ENCODE measurements around the gene ABHD17C.

ABHD17C gene

DNA sequence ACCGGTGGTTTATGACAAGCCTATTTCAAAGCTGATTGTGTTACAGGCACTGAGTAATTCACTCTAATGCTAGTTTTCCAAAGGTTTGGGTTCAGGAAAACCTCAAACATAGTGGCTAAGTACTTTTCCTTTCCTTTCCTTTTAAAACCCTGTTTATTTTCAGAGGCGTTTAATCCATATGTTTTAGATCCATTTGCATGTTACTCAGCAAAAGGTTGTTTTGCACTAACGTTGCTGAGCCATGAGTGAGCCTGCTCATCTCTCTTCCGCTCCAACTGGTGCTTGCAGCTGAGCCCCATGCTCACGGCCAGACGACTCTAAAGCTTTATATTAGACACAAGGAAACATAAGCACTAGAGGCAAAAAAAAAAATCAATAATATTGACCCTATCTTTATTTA is 93.4 kb downstream of the ABHD17C start:
- no peak for DNase-seq (ENCODE audit: low spot score)

DNA sequence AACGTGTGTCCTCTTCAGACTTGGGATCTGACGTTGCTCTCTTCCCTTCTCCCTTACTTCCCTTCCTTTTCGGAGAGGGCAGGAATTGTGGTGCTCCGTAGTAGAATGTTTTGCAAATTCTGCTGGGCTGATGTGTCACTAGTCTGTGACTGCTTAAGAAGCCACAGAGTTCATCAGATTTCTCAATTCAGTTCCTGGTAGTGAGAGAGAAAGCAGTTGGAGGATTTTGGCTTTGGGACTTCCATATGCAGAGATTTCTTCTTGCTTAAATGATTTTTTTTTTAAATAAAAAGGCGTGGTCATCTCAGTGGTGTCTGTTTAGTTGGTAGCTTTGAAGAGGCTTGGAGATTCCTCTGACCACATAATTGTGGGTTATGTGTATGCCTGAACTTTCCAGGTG is 94.2 kb downstream of the ABHD17C start:
- no peak for DNase-seq (ENCODE audit: low spot score)

DNA sequence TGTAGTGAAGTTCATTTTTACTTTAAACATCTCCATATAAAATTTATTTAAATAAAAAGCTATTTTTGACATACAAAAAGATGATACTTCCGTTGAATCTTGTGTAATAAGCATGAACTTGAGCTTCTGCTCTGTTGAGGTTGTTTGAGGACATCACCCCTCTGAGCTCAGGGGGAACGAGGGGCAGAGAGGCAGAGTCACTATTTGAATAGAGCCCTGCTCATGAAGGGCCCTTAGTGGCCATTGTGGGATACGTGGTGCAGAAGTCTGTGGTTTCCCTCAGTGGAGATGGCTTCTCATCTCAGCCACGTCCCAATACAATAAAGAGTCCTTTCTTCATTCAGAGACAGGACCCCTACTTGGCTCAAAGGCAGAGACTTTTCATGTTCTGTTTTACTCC is 94.7 kb downstream of the ABHD17C start:
- no peak for DNase-seq (ENCODE audit: low spot score)

DNA sequence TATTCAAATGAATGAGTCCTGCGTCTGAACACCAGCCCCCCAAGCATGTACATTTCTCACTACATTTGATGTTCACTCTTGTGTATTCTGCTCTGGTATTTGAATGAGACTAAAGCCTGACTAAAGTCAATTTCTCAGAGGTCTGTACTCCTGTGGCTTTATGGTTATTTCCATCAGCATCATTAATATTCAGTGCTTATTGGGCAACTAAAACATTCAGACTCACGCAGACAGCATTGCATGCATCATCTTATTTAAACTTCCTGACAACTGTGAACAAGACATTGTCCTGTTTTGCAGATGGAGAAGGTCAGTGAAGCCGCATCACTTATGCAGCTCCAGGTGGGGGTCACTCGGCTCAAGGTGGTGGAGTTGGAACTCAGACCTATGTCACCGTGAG is 95.1 kb downstream of the ABHD17C start:
- no peak for DNase-seq (ENCODE audit: low spot score)

DNA sequence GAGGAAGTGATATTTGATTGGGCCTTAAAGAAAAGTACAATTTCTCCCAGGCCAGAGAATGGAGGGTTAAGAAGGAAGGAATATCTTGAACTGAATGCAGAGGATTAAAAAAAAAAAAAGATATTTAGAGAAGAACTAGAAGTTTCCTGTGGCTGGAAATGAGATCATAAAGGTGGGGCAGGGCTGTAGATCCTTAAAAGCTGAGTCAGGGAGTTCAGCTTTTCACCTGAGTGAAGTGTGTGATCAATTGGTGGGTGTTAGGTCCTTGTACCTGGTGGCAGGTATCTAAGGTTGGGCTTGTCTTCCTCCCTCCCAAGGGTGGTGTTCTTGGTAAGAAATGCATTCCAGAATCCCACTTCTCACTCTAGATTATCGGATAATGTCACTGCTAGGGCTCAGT is 95.9 kb downstream of the ABHD17C start:
- no peak for DNase-seq (ENCODE audit: low spot score)

DNA sequence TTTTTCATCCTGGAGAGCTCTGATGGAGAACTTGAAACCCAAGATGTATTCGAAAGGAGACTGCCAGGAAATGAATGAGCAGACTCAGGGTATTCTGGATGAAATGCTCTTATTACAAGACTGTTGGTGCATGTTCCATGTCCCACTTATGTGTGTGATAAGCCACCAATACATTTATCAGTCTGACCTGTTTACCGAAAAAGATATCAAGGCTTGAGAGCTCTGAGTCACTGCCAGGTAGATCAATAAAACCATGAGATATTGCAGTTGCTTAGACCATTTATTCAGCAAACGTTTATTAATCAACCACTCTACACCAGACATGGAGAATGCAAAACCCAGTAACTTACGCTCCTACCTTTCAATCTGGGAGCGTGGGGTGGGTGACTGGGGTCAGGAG is 101.3 kb downstream of the ABHD17C start:
- no peak for DNase-seq (ENCODE audit: low spot score)

DNA sequence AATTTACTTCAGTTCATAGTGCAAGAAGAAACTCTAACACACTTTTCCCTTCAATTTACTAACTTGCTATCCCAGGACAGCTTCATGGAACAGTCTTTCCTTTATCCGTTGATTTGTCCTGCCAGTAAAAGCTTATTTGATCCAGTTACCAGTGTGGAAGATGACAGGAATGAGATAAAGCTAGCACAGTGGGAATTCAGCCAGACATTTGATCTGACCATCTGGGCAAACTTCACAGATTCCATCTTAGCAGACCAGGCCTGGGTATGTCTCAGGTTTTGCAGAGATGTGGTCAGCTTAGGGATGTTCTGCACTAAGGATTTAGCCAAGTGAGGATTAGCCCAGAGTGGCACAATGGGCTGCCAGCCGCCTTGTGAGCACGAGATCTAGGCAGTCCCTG is 103.8 kb downstream of the ABHD17C start:
- DNase-seq (ENCODE audit: low spot score), result no peak

DNA sequence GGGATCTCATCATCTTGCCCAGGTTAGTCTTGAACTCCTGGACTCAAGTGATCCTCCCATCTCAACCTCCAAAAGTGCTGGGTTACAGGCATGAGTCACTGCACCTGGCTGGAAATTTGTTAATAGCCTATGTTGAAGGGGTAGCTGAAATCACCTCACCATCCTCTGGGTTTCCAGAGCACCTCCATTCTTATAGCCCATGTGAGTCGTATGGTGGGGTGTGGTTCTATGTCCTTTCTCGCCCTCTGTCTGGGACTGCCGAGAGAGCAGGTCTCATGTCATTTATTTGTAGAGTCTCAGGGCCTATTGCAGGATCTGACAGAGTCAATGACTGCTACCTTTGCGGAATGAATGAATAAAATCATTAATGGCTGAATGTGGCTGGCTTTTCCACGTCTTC is 105.0 kb downstream of the ABHD17C start:
- DNase-seq (ENCODE audit: low spot score), result no peak

DNA sequence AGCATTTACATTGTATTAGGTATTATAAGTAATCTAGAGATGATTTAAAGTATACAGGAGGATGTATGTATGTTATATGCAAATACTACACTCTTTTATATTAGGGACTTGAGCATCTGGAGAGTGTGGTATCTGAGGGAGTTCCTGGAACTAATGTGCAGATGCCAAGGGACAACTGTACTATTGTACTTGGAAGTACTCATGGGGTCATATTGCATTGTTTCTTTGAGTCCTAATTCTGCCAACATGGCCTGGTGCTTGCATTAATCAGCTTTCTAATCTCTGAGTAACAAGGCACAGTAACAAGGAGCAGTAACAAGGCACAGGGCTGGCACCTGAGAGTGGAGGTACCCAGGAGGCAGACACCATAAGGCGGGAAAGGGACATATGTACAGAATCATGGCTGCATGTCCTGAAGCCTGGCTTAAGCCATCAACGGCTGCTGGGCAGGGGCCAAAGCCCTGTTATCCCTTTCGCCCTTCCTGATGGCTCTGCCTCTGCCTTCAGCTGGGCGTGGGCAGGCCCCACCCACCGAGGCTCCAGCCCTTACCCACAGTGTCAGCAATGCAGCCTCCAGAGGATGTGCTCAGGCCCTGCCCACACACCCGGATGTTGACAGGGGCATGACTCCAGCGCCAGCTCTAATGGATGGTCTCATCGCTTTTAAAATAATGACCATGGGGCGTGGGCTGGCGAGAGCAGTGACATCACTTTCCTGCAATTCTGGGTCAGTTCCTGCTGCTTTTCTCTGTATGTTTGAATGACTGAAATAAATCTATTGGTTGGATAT is 107.0 kb downstream of the ABHD17C start:
- no peak for DNase-seq (ENCODE audit: low spot score)

DNA sequence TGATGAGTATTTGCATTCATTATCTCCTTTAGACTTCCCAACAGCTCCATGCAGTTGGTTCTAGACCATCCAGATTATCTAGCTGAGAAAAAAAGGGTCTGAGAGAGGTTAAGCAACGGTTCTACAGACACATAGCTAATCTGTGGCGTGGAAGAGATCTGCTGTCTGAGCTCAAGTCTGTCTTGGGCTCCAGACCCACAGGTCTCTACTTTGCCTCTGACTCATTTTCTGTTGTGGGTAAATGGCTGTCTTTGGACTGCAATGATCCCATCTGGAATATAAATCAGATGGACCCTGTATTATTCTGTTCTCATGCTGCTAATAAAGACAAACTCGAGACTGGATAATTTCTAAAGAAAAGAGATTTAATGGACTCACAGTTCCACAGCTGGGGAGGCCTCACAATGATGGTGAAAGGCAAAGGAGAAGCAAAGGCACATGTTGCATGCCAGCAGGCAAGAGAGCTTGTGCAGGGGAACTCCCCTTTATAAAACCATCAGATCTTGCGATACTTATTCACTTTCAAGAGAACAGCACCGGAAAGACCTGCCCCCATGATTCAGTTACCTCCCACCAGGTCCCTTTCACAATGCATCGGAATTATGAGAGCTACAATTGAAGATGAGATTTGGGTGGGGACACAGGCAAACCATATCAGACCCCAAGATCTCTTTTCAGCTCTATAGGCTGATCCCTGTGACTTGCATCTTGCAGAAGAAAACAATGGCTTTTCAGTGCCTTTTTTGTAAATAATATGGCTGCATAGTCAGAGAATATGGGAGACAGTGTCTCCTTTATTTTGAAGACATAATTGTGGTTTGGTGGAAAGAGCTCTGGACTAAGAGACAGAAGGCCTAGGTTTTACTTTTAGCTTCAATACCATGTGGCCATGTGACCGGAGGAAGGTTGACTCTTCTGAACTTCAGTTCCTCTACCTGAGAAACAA is 108.7 kb downstream of the ABHD17C start:
- DNase-seq (ENCODE audit: low spot score), result peak; percentile 18

DNA sequence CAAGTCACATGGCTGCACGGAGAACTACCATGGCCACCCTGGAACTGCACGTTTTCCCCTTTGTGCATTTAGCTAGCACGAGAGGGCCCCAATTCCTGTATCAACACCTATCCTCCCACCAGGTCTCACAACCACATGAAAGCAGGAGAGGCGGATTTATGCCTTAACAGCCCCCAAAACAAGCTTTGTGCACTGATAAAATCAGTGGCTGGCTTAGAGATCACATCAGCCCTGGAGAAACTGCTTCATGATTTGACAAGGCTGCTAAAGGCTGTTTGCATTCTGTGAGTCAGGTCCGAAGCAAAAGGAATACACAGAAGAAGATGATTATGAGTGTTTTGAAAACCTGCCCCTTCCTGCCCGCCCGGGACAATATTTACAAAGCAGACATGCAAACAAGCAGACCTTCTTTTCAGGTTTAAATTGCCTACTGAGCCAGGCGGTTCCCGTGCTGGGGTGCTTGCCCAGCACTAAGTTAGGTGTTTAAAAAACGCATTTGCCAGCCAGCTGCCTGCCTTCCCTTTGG is 109.9 kb downstream of the ABHD17C start:
- no peak for DNase-seq (ENCODE audit: low spot score)
